Left renal cortex interstitium (tissue), 4 donors: ENCODE data around the gene LGSN. TPM values are rescaled to one million over a fixed set of nuclear protein-coding genes. Genes with fewer than 3 reads are reported as not detected.
"Not testable (repeated sequence)": the region's sequence is repeated elsewhere in the genome, so short reads cannot be mapped to it uniquely, and the experiment has no call there.

Experiments
- DNase-seq, 4 donors: peaks; one replicate each; pipeline ENCODE4 v3.0.0-alpha.2; 2013; ENCODE audit warnings: low read depth in 4 of 4, low spot score in 2 of 4, missing footprints in 1 of 4
- polyA plus RNA-seq, 4 donors: library from polyadenylated mRNA; unstranded; fragments of 120-200 nt; gene quantifications; one replicate each; pipeline ENCODE4 v1.2.1, GENCODE V29; 2013; ENCODE audit not compliant: insufficient read length in 4 of 4

Gene LGSN
- polyA plus RNA-seq, 4 donors: 0.41 to 1.5 (median 0.82) TPM

DNA sequence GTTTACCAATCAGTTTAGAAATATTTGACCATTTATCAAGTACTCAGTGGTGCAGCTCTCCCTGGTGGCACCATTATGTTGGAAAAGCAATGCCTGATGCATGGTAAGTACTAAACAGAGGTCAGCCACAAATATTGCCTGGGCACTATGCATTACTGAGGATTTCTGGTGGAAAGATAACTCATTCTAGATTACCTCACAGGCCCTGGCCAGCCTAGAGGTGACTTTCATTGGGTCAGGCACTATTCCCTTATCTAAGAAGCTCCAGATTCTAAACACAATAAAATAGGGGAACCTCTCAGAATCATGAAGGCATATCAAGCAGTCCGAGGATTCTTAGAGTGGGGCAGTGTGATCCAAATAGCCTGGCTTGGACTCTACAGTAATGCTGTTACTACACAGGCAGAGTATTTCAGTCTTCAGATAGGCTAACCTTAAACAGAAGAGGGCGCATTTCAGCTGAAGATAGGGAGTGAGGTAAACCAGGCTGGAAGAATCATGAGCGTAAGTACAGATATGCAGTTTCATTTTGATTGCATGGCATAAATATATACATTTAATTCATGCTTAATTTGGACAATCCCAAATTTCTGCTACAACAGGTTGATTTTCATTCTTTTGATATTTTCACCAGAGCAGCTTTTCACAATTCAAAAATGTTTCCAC is 12.1 kb downstream of the LGSN start:
- DNase-seq: peak in 2 of 4 donors; percentile 2

DNA sequence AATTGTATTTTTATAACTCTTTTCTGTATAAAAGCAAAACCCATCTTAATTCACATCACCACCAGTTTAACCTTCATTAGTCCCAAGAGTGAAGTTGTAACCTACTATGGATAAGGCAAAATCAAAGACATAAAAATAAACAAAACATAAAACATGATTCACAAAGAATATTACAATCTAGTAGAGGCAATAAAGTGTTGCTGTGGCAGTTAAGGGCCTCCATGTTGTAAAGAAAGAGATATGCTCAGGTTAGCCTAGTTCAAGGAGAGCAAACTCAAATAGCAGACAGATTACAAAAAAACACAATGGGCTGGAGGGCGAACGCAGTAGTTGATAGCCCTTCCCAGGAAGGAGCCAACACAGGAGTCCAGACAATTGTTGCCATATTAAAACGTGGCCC is 13.4 kb downstream of the LGSN start:
- DNase-seq: no peak

DNA sequence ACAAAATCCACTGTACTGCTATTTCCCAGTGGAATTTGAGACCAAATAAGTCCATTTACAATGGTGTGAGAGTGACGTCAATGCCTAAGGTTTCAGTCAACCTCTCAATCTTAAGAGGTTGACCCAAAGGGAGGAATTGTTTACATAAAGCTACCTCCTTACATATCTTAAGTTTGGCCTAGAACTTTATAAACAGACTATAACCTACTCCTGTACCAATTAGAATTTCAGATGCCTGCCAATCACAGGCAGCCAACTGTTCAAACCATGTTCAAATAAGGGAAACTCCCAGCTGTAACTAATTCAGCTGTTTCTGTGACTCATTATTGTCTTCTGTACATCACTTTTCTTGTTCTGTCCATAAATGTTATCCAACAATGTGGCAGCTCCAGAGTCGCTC is 14.5 kb downstream of the LGSN start:
- no peak for DNase-seq

DNA sequence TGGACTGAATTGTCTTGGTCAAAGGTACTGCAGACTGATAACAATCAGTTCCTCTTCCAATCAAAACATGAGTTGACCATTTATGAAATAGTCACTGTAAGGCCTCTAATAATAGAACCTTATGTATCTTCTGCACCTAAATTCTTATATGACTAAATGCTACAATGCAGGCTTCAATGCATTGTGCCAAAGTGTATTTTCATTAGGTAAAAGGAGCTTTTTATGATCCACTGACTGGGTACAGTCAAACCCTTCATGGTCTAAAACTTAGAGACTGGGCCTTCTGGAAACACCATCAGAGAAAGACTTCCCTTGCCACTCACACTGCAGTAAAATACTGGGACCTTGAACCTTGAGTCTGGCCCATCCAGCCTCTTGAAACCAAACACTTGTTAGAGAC is 16.3 kb downstream of the LGSN start:
- no peak for DNase-seq

DNA sequence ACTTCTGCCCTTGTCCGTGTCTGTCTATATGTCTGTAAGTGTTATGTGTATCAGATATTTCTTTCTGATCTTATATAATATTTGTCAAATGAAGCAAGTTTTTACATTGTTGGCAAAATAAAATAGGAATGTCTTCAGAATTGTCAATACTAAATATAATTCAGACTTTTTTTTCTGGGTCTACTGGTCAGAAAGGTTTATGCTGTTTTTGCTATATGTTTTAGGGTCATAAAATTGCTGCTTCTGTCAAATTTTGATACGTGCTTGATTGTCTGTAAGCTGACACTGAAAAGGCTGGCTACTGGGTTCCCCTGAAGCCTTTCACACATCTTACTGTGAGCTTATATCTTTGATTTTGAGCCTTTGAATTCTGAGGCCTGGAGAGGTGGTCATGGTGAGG is 20.1 kb downstream of the LGSN start:
- DNase-seq: no peak

DNA sequence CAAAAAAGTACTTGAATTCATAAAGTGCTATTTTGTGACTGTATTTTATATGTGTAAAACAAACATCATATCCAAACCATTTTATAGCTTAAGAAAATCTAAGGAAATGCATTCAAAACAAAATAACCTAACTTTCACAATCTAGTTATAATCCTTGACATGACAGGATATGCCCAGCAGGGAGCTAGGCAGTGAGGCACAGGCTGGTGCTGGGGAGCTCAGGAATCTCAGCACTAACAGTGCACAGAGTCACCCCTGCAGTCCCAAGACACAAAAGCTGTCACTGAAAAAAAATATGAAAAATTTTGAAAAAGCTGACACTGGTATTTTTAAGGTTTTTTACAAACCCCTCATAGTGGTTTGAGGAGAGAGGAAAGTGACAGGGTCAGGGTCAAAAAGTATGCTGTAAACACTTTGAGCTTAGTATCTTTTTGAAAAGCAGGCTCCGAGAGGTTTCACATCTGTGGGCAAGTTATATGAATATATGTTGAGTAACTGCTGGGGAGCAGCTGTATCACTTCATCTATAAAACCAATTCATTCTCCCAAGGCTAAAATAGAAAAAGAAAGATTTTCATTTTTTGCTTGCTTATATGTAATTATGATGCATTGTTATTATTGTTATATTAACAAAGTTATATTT is 24.1 kb downstream of the LGSN start:
- DNase-seq: no peak

DNA sequence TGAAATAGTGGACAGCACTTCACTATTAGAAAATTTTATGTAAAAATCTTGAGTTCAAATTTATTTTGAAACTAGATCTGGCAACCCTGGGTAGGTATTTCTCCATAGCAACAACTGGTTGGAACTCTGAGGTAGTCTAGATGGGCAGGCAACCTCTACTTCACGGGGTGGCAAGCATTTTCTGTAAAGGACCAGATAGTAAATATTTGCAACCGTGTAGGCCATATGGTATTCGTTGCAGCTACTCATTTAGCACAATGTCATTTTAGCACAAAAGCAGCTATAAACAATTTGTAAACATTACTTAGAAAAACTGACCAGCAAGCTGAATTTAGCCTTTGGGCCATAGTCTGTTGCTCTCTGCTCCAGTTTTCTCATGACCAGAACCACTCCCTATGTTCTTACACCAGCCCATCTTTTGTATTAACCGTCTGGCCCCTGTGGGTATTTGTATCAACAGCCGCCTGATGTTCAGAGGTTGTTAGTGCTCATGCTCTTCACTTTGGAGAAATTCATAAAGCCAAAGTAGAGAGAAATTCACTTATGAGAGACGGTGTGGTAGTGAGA is 29.2 kb downstream of the LGSN start:
- no peak for DNase-seq

DNA sequence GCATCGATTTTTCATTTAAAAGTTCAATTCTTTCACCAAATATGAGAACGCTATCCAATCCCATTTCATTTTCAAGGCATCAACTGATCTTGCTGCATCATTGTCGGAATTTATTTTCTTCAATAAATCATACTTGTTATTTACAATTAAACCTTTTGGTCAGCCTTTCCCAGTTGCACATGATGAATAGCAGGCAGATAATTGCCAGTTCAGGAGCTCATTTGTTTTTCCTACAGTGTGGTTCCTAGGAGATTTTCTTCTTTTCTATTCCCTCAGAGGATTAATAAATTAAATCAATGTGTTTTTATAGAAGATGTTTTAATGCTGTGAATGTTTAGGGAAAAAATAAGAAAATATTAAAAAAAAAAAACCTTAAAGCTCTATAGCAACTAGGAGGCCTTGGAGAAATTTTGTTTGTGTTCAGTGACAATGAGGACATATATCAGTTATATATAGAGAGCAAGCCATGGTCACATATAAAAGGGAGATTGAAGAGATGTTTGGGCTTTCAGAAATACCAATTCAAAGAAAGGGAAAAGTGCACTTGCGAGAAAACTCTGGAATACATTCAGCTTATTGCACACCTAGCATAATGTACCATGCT is 30.4 kb downstream of the LGSN start:
- DNase-seq: no peak

DNA sequence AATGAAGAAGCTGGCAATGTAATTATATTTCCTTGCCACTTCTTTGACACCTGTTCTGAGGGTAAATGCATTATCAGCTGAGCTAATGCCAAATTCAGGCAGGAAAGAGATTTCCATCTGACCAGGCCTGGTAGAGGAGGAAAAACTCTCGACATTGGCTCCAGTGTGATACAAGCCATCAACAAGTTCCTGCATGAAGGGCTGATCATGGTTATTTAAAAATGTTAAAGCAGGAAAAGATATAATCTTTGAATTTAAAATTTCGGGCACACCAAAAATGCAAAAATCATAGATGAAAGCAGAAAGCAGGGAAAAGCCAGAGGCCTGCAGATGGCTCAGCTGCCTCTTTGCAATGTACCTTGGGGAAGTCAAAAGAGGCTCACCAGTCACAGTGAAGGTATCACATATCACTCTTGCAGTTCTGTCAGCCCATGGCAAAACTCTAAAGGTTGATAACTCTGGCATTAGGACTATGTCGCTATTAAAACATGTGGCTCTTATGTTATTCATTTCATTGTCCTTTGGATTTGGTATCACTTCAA is 39.1 kb downstream of the LGSN start:
- no peak for DNase-seq

DNA sequence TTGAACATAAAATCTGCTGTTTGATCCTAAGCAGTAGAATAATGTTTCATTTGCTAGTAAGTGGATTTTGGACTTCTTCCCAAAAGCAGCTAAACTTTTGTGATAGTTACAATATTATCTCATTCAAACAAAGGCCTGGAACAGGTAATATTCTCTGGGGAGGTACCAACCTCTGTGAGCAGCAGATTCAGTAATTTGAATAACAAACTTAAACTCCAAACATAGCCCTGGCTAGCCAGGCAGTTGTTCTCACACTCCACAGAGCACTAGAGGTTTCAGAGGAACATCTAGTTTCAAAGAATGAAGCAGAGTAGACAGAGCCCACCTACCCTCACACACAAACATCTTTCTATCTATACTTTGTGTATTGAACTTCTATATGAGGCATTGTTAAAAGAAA is 40.9 kb downstream of the LGSN start:
- no peak for DNase-seq

DNA sequence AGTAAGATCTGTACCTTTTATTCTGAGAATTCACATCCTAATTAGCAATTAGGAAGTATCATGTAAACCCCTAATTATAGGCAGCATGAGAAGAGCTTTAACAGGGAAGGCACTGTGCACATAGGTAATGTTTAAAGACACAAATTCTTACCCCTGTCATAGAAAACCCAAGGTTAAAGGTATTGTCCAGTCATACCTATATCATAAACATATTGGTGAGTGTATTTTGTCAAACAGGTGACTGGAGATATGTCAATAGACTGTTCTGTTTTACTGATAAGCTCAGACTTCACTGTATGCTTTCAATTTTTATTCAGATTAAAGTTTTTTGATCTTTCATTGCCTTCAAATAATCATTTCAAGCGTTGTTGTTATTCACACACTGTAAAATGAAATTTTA is 43.8 kb downstream of the LGSN start:
- no peak for DNase-seq

DNA sequence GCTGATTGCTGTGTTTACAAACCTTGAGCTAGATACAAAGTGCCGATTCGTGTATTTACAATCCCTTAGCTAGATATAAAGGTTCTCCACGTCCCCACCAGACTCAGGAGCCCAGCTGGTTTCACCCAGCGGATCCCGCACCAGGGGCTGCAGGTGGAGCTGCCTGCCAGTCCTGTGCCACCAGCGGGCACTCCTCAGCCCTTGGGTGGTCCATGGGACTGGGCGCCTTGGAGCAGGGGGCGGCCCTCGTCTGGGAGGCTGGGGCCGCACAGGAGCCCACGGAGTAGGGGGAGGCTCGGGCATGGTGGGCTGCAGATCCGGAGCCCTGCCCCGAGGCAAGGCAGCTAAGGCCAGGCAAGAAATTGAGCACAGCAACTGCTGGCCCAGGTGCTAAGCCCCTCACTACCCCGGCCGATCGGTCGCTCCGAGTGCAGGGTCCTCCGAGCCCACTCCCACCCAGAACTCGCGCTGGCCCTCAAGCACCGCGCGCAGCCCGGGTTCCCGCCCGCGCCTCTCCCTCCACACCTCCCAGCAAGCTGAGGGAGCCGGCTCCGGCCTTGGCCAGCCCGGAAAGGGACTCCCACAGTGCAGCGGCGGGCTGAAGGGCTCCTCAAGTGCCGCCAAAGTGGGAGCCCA is 44.9 kb downstream of the LGSN start:
- DNase-seq: not testable (repeated sequence)

DNA sequence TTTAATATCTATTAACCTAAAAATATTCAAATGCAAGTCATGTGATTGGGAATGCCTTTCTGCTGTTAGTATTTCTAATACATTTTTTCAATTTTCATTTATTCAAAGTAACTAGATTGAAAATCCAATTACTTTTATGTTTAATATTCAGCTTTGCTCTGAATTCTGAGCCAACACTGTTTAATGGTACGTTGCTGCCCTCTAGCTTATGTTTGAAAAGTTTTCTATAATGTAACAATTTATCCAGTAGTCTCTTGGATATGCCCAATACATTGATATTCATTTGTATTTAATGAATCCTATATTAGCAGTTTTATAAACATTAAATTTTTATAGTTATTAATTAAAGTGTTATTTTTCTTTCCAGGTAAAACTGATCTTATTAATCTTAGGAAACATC is 47.4 kb downstream of the LGSN start:
- DNase-seq: peak in 1 of 4 donors; percentile 17

DNA sequence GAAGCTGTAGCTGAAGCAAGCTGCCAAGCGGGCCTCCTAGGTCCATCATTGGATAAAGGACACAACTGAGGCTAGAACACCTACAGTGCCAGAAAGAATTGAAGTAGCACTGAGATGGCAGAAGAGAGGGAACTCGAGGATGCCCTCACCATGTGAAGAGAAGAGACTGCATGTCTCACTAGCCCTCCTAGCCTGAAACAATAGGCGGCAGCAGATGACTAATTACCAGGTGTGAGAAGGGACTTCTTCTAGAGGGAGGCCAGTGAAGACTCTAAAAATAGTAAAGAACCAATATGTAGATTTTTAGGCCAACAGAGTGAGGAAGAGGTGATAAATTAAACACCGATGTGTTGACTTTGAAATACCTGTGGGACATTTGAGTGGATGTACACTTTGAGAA is 50.3 kb downstream of the LGSN start:
- no peak for DNase-seq

DNA sequence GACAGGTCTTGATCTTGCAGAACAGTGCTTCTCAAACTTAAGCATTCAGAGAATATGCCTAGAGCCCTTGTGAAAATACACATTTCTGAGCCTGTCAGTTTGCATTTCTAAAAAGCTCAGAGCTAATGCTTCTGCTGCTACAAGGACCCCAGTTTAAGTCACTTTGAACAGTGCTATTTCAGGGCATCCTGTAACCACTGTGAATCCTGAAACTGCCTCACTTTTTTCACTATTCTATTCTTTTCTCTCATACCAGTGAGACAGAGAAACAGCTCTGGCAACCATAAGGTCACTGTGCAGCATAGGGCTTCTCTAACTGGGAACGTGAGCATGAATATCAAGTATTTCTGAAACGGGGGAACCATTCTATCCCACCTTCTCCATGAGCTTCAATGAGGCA is 51.2 kb downstream of the LGSN start:
- DNase-seq: no peak

DNA sequence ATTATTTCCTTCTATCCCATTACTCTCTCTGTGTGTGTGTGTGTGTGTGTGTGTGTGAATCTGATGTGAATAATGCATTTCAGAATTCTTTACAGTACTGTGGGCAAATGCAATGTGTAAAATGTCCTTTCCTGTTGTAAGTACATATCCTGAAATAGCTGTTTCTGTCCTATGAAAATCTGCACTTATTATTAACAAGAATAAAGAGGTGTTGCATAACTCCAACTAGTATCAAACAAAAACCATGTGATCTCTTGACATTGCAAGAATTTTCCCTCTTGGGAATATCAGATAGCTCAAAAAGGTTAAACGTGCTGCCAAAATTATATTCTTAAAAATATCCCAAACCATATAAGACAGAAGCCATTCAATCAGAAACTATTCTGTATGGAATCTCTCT is 52.0 kb downstream of the LGSN start:
- no peak for DNase-seq

DNA sequence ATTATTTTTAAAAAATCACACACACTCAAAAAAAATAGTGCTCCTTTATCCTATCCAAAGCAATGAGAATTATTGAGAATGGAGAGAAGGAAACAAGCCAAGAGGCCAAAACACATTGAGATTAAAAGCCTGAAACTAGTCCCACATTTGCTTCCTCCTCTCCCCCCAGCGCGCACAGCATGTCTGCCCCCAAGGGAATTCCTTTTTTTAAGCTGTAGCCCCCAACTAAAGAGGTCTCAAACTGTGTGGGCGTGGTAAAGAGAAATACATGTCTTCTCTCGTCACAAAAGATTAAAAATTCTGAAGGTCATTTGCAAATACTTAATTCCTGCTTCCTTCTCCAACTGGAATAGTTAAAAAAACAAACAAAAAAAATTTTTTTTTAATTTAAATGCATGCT is 52.7 kb downstream of the LGSN start:
- DNase-seq: no peak

DNA sequence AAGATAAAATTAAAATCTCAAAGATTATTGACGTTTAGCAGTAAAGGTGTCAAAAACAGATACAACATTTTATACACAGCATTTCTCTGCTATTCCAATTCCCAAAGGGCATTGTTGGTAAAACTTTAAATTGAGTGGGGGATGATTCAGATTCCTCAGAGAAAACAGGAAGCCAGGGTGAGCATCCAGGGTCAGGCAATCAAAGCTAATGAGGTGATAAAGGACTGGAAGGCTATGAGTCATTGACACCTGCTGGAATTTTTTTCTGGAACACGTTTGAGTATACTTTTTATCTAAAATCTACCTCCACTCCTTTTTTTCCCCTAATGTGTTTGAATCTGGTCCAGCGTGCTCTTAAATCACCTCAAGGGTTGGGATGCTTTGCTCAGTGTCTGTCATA is 56.3 kb downstream of the LGSN start:
- no peak for DNase-seq

DNA sequence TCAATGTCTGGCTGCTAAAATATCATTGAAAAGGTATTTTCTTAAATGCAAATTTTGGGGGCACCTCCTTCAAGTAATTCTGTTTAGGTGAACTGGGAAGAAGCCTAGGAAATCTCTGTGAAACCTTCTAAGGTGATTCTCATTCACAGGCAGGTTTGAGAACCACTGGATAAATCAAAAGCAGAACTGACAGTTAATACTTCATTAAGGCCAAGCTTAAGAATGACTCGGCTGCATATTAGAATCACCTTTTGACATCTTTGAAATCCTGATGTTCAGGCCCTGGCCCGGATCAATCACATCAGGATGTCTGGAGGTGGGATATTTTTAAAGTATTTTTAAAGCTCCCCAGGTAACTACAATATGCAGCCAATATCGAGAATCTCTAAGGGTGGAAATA is 58.0 kb downstream of the LGSN start:
- DNase-seq: no peak

DNA sequence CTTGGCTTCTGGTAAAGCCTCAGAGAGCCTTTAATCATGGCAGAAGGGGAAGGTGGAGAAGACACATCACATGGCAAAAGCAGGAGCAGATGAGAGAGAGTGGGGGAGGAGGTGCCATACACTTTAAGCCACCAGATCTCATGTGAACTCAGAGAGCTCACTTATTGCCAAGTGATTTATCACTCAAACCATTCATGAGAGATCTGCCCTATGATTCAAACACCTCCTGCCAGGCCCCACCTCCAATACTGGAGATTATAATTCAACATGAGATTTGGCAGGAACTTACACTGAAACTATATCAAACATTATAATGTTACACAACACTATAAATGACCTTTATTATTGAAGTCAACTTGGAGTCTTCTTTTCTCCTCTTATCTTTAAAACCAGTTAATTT is 60.6 kb downstream of the LGSN start:
- no peak for DNase-seq

DNA sequence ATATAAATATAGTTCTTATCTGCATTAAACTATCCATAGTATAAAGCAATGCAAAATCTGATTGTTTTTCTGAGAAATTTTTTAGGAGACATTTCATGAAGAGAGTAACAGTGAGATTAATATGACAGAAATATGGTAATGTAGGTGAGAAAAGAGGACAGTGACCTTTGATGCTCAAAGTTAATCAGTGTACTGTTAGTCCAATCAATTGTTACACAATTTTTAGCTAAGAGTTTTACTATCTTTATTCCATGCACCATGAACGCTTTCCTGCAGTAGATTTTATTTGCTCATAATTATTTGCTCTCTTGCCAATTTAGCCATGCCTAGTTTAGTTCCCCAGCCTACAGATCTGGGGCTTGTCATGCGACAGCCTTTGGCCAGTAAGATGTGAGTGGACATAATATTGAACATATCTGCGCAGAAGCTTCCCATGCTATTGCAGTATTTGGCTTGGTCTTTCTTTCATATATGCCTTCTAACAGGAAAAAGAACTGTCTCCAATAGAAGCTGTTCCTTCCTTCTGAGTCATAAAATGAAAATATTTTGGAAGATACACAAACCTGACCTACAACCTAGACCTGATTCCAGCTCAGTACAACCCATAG is 69.8 kb downstream of the LGSN start:
- DNase-seq: no peak
